ENCODE data around the gene KIF7. TPM values are rescaled to one million over a fixed set of nuclear protein-coding genes. Genes with fewer than 3 reads are reported as not detected.
A peak's percentile ranks its signal among the peaks of the same experiment; 100 is the strongest.
"Not testable (repeated sequence)": the region's sequence is repeated elsewhere in the genome, so short reads cannot be mapped to it uniquely, and the experiment has no call there.

Gene KIF7
- total RNA-seq, 5 donors from 2014 or later (not counting 1 experiment from before 2014, with no cell fraction given): 0.07 to 0.26 (median 0.20) TPM

GRCh38 chr15:89689930-89690275 is 34.6 kb upstream of the KIF7 start:
- H3K27ac ChIP-seq (ENCODE audit: low read length); H3K27me3 Mint-ChIP-seq; H3K27me3 ChIP-seq (replicated peaks in 1 of 2; ENCODE audit: control insufficient read depth in 2 of 2, extremely low read depth in 1 of 2, insufficient read depth in 2 of 2, low read length in 1 of 2); POLR2A ChIA-PET; H3K36me3 Mint-ChIP-seq; H3K9me3 Mint-ChIP-seq; DNase-seq; H3K36me3 ChIP-seq (ENCODE audit: control insufficient read depth in 2 of 2, extremely low read depth in 1 of 2, insufficient read depth in 1 of 2, low read length in 1 of 2); H3K9me3 ChIP-seq; ATAC-seq (replicated peaks in 1 of 4): not testable (repeated sequence)
- Histone ChIP-seq H3K4me1 (ENCODE audit: control insufficient read depth in 1 of 2, extremely low read depth in 1 of 2, insufficient read depth in 2 of 2, low read length in 2 of 2) (peaks cover 0 to 14% of the 10 kb centered on the region in 2 experiments), H3K4me3 (ENCODE audit: control insufficient read depth in 1 of 2, extremely low read depth in 1 of 2, low read length in 1 of 2) (peak overlapping the region; percentile 75 to 91)
- Mint-ChIP-seq H3K4me1 (peaks cover 14 to 17% (median 15%) of the 10 kb centered on the region in 3 donors), H3K4me3 (peak overlapping the region; percentile 89 to 93 (median 89)), H3K27ac (peak overlapping the region in 1 of 2 donors; percentile 76)
- 79% methylated on average over 10 of the region's 15 CpGs for WGBS (ENCODE audit: insufficient coverage)
- CTCF ChIA-PET: interaction anchor here in 1 of 2 donors (0.6 kb wide), 1 partner anchor 49 kb away, joined by 3 read pairs; no protein-coding TSS in a partner anchor

GRCh38 chr15:89686522-89686921 is 31.3 kb upstream of the KIF7 start:
- no peak overlapping the region for H3K27ac Mint-ChIP-seq
- ChIA-PET CTCF (no interaction called here), POLR2A (no interaction called here)
- DNase-seq: no peak
- no peaks in the 10 kb centered on the region for H3K27me3 Mint-ChIP-seq
- no peaks in the 10 kb centered on the region for H3K9me3 Mint-ChIP-seq
- no peaks in the 10 kb centered on the region for H3K27me3 ChIP-seq (replicated peaks in 1 of 2; ENCODE audit: control insufficient read depth in 2 of 2, extremely low read depth in 1 of 2, insufficient read depth in 2 of 2, low read length in 1 of 2)
- H3K36me3 Mint-ChIP-seq: peaks cover 29% of the 10 kb centered on the region
- no peaks in the 10 kb centered on the region for H3K9me3 ChIP-seq
- H3K4me3 ChIP-seq (ENCODE audit: control insufficient read depth in 1 of 2, extremely low read depth in 1 of 2, low read length in 1 of 2): no peak overlapping the region
- H3K4me1 Mint-ChIP-seq: peaks cover 14 to 17% (median 15%) of the 10 kb centered on the region in 3 donors
- no peak overlapping the region for H3K4me3 Mint-ChIP-seq
- H3K36me3 ChIP-seq (ENCODE audit: control insufficient read depth in 2 of 2, extremely low read depth in 1 of 2, insufficient read depth in 1 of 2, low read length in 1 of 2): peaks cover 0 to 5% of the 10 kb centered on the region in 2 donors
- H3K4me1 ChIP-seq (ENCODE audit: control insufficient read depth in 1 of 2, extremely low read depth in 1 of 2, insufficient read depth in 2 of 2, low read length in 2 of 2): peaks cover 0 to 14% of the 10 kb centered on the region in 2 experiments
- ATAC-seq (replicated peaks in 1 of 4): no peak
- H3K27ac ChIP-seq (ENCODE audit: low read length): no peak overlapping the region

DNA sequence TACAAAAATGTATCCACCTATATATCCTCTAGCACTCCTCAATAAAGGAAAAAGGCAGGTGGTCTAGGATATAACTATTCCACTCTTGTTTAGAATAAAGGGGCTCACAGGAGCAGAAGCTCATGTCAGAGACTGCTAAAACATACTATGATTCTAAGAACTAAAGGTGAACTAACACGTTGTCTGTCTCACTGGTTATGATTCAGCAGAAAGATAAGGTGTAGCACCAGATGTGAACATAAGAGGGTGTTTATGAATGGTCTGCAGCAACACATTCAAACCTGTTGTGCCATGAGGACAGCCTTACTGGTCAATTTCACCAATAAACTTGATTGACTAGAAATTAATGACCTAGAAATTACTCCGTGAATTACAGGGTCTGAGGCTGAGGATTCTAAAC is 30.7 kb upstream of the KIF7 start:
- peaks cover 31% of the 10 kb centered on the region for H3K36me3 Mint-ChIP-seq
- POLR2A ChIA-PET: interaction anchor here in 1 of 2 donors (0.6 kb wide), 1 partner anchor 267 kb away, joined by 4 read pairs; no protein-coding TSS in a partner anchor

DNA sequence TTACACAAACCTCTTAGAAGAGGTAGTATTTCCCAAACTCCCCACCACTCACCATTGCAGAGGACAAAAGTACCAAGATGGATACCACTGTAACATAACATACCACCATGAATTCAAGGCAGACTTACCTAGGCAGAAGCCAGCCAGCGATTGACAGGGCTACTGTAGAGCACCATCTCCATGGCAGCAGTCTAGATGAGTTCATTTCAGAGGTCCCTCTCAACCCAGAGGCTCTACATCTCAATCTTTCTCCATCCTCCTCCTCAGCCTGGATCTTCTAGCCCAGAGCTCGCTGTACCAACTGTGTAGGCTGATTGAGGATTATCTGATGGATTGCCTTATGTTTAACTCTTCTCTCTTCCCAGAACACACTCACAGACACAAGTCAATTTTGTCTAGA is 25.9 kb upstream of the KIF7 start:
- ChIA-PET POLR2A (no interaction called here), CTCF (no interaction called here)
- ATAC-seq (replicated peaks in 1 of 4): no peak
- H3K36me3 Mint-ChIP-seq: peaks cover 33% of the 10 kb centered on the region
- Histone ChIP-seq H3K9me3 (no peaks in the 10 kb centered on the region), H3K27me3 (replicated peaks in 1 of 2; ENCODE audit: control insufficient read depth in 2 of 2, extremely low read depth in 1 of 2, insufficient read depth in 2 of 2, low read length in 1 of 2) (peaks cover 0 to 2% of the 10 kb centered on the region in 2 experiments), H3K4me1 (ENCODE audit: control insufficient read depth in 1 of 2, extremely low read depth in 1 of 2, insufficient read depth in 2 of 2, low read length in 2 of 2) (no peaks in the 10 kb centered on the region), H3K36me3 (ENCODE audit: control insufficient read depth in 2 of 2, extremely low read depth in 1 of 2, insufficient read depth in 1 of 2, low read length in 1 of 2) (peaks cover 0 to 5% of the 10 kb centered on the region in 2 donors), H3K27ac (ENCODE audit: low read length) (no peak overlapping the region), H3K4me3 (ENCODE audit: control insufficient read depth in 1 of 2, extremely low read depth in 1 of 2, low read length in 1 of 2) (no peak overlapping the region)
- H3K9me3 Mint-ChIP-seq: no peaks in the 10 kb centered on the region
- 100% methylated on average over 1 of the region's 2 CpGs for WGBS (ENCODE audit: insufficient coverage)
- H3K4me3 Mint-ChIP-seq: no peak overlapping the region
- H3K27me3 Mint-ChIP-seq: no peaks in the 10 kb centered on the region
- DNase-seq: no peak
- no peak overlapping the region for H3K27ac Mint-ChIP-seq
- no peaks in the 10 kb centered on the region for H3K4me1 Mint-ChIP-seq

More for the DNA sequence above, 30.7 kb upstream of the KIF7 start:
- Mint-ChIP-seq H3K27ac (no peak overlapping the region), H3K4me3 (no peak overlapping the region), H3K9me3 (no peaks in the 10 kb centered on the region), H3K27me3 (no peaks in the 10 kb centered on the region), H3K4me1 (peaks cover 12 to 13% (median 12%) of the 10 kb centered on the region in 3 donors)
- DNase-seq (no peak), ATAC-seq (replicated peaks in 1 of 4) (no peak)
- Histone ChIP-seq H3K4me1 (ENCODE audit: control insufficient read depth in 1 of 2, extremely low read depth in 1 of 2, insufficient read depth in 2 of 2, low read length in 2 of 2) (peaks cover 0 to 10% of the 10 kb centered on the region in 2 experiments), H3K9me3 (no peaks in the 10 kb centered on the region), H3K27ac (ENCODE audit: low read length) (no peak overlapping the region), H3K4me3 (ENCODE audit: control insufficient read depth in 1 of 2, extremely low read depth in 1 of 2, low read length in 1 of 2) (no peak overlapping the region), H3K36me3 (ENCODE audit: control insufficient read depth in 2 of 2, extremely low read depth in 1 of 2, insufficient read depth in 1 of 2, low read length in 1 of 2) (peaks cover 0 to 5% of the 10 kb centered on the region in 2 donors), H3K27me3 (replicated peaks in 1 of 2; ENCODE audit: control insufficient read depth in 2 of 2, extremely low read depth in 1 of 2, insufficient read depth in 2 of 2, low read length in 1 of 2) (no peaks in the 10 kb centered on the region)
- 100% methylated on average over 1 of the region's 2 CpGs for WGBS (ENCODE audit: insufficient coverage)
- CTCF ChIA-PET: no interaction called here

DNA sequence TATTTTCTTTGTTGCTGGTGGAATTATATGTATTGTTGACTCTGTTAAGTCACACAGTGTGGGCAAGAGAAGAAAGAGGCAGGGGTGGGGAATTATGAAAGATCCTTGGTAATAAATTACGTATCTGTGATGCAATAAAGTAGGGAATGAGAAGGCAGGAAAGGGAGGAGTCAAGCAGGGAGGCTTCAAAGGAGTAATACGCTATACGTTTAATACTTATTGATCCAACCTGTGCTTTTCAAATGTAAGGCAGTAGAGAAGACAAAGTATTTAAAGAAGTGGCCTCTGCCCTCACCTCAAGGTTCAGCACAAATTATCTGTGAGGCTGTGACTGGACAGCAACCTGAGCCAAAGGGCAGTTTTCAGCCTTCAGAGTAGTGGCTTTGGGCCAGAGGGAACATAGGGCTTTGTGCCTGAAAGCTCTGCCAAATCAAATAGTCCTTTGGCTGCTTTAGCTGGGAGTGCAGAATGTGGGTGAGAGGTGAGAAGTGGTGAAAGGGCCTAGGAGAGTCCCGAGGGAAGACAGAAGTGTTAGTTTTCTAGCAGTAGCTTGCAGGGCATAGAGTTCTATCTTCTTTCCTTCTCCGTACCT is 25.1 kb upstream of the KIF7 start:
- H3K27ac Mint-ChIP-seq: no peak overlapping the region
- no peaks in the 10 kb centered on the region for H3K9me3 Mint-ChIP-seq
- Histone ChIP-seq H3K9me3 (no peaks in the 10 kb centered on the region), H3K27ac (ENCODE audit: low read length) (no peak overlapping the region), H3K36me3 (ENCODE audit: control insufficient read depth in 2 of 2, extremely low read depth in 1 of 2, insufficient read depth in 1 of 2, low read length in 1 of 2) (peaks cover 0 to 5% of the 10 kb centered on the region in 2 donors), H3K4me3 (ENCODE audit: control insufficient read depth in 1 of 2, extremely low read depth in 1 of 2, low read length in 1 of 2) (no peak overlapping the region), H3K4me1 (ENCODE audit: control insufficient read depth in 1 of 2, extremely low read depth in 1 of 2, insufficient read depth in 2 of 2, low read length in 2 of 2) (no peaks in the 10 kb centered on the region), H3K27me3 (replicated peaks in 1 of 2; ENCODE audit: control insufficient read depth in 2 of 2, extremely low read depth in 1 of 2, insufficient read depth in 2 of 2, low read length in 1 of 2) (peaks cover 0 to 2% of the 10 kb centered on the region in 2 experiments)
- no peaks in the 10 kb centered on the region for H3K4me1 Mint-ChIP-seq
- H3K36me3 Mint-ChIP-seq: peaks cover 30% of the 10 kb centered on the region
- DNase-seq (no peak), ATAC-seq (replicated peaks in 1 of 4) (no peak)
- no peaks in the 10 kb centered on the region for H3K27me3 Mint-ChIP-seq
- CTCF ChIA-PET: no interaction called here
- H3K4me3 Mint-ChIP-seq: no peak overlapping the region
- 87% methylated on average over 3 of the region's 5 CpGs for WGBS (ENCODE audit: insufficient coverage)
- POLR2A ChIA-PET: no interaction called here

- Histone ChIP-seq H3K27me3 (replicated peaks in 1 of 2; ENCODE audit: control insufficient read depth in 2 of 2, extremely low read depth in 1 of 2, insufficient read depth in 2 of 2, low read length in 1 of 2) (peaks cover 0 to 2% of the 10 kb centered on the region in 2 experiments), H3K4me3 (ENCODE audit: control insufficient read depth in 1 of 2, extremely low read depth in 1 of 2, low read length in 1 of 2) (no peak within 1 kb of the TSS), H3K9me3 (no peaks in the 10 kb centered on the region), H3K27ac (ENCODE audit: low read length) (no peak within 1 kb of the TSS), H3K36me3 (ENCODE audit: control insufficient read depth in 2 of 2, extremely low read depth in 1 of 2, insufficient read depth in 1 of 2, low read length in 1 of 2) (peaks cover 0 to 5% of the 10 kb centered on the region in 2 donors), H3K4me1 (ENCODE audit: control insufficient read depth in 1 of 2, extremely low read depth in 1 of 2, insufficient read depth in 2 of 2, low read length in 2 of 2) (no peaks in the 10 kb centered on the region)
- CTCF ChIA-PET: no interaction called here
- Mint-ChIP-seq H3K27me3 (no peaks in the 10 kb centered on the region), H3K4me3 (no peak within 1 kb of the TSS), H3K4me1 (no peaks in the 10 kb centered on the region), H3K27ac (no peak within 1 kb of the TSS), H3K9me3 (no peaks in the 10 kb centered on the region), H3K36me3 (peaks cover 28% of the 10 kb centered on the region)
- WGBS (ENCODE audit: insufficient coverage): 90% methylated on average over 2 of the region's 2 CpGs
- no peak for ATAC-seq (replicated peaks in 1 of 4)
- DNase-seq: no peak
- POLR2A ChIA-PET: no interaction called here
Measured at GRCh38 chr15:89679212-89679611, 23.9 kb upstream of the KIF7 start, which contains the start of gene PLIN1. Gene PLIN1 (minus strand): TSS chr15:89679367. CDS start chr15:89677489, 1,878 bp downstream.
